H9 (cell line): ENCODE results near the gene CCDC92. TPM values are rescaled to one million over a fixed set of nuclear protein-coding genes. Genes with fewer than 3 reads are reported as not detected.

Source experiments
- DNase-seq: peaks from one replicate; pipeline ENCODE4 v3.0.0-alpha.2; 2017
- H2AFZ ChIP-seq: one replicate; pipeline ENCODE4 v1.6.1; 2013; ENCODE audit warnings: mild to moderate bottlenecking, low read length, control low read depth, moderate library complexity
- H2AK5ac ChIP-seq: 2 replicates; pipeline ENCODE4 v1.6.1; 2013; ENCODE audit warnings: low read length, control low read depth, mixed read lengths; ENCODE audit not compliant: insufficient read length
- H2BK120ac ChIP-seq: one replicate; pipeline ENCODE4 v1.6.1; 2013; ENCODE audit warnings: low read depth, mild to moderate bottlenecking, low read length, control low read depth, inconsistent platforms; ENCODE audit not compliant: poor library complexity, severe bottlenecking
- H2BK12ac ChIP-seq: 2 replicates; pipeline ENCODE4 v1.6.1; 2013; ENCODE audit warnings: low read length, control low read depth, mixed read lengths, low read depth; ENCODE audit not compliant: insufficient read length
- H2BK15ac ChIP-seq: 2 replicates; pipeline ENCODE4 v1.6.1; 2013; ENCODE audit warnings: low read depth, low read length, control low read depth
- H2BK20ac ChIP-seq: one replicate; pipeline ENCODE4 v1.6.1; 2013; ENCODE audit warnings: low read depth, mild to moderate bottlenecking, low read length, control low read depth, inconsistent platforms; ENCODE audit not compliant: poor library complexity, severe bottlenecking
- H2BK5ac ChIP-seq: 2 replicates; pipeline ENCODE4 v1.6.1; 2013; ENCODE audit warnings: low read length, control low read depth, mixed read lengths; ENCODE audit not compliant: insufficient read length
- H3K14ac ChIP-seq: 2 replicates; pipeline ENCODE4 v1.6.1; 2013; ENCODE audit warnings: low read length, control low read depth; ENCODE audit not compliant: insufficient read depth
- H3K18ac ChIP-seq: 2 replicates; pipeline ENCODE4 v1.6.1; 2013; ENCODE audit warnings: low read depth, mild to moderate bottlenecking, mixed read lengths, low read length, control low read depth; ENCODE audit not compliant: insufficient read length
- H3K23ac ChIP-seq: 2 replicates; pipeline ENCODE4 v1.6.1; 2013; ENCODE audit warnings: low read length, control low read depth, mixed read lengths, low read depth; ENCODE audit not compliant: insufficient read length
- H3K23me2 ChIP-seq: 2 replicates; pipeline ENCODE4 v1.6.1; 2013; ENCODE audit warnings: low read depth, mild to moderate bottlenecking, mixed read lengths, low read length, control low read depth; ENCODE audit not compliant: insufficient read length, poor library complexity, severe bottlenecking
- H3K27ac ChIP-seq: 2 replicates; pipeline ENCODE4 v1.5.1; 2013; ENCODE audit warnings: low read length, control low read depth, mixed read lengths, low read depth; ENCODE audit not compliant: insufficient read length
- H3K27me3 ChIP-seq: 2 replicates; pipeline ENCODE4 v1.6.1; 2013; ENCODE audit warnings: low read length, control low read depth, inconsistent platforms; ENCODE audit not compliant: insufficient read depth
- H3K4ac ChIP-seq: 2 replicates; pipeline ENCODE4 v1.6.1; 2013; ENCODE audit warnings: low read depth, mild to moderate bottlenecking, control low read depth, inconsistent platforms, low read length, moderate library complexity
- H3K4me1 ChIP-seq: 2 replicates; pipeline ENCODE4 v1.6.1; 2013; ENCODE audit warnings: low read length, control low read depth, inconsistent platforms; ENCODE audit not compliant: insufficient read depth
- H3K4me2 ChIP-seq: 2 replicates; pipeline ENCODE4 v1.6.1; 2013; ENCODE audit warnings: low read length, control low read depth, mixed read lengths; ENCODE audit not compliant: insufficient read length, insufficient read depth
- H3K56ac ChIP-seq: 2 replicates; pipeline ENCODE4 v1.6.1; 2013; ENCODE audit warnings: low read depth, mild to moderate bottlenecking, mixed read lengths, low read length, control low read depth; ENCODE audit not compliant: insufficient read length
- H3K79me1 ChIP-seq: 2 replicates; pipeline ENCODE4 v1.6.1; 2013; ENCODE audit warnings: low read depth, mild to moderate bottlenecking, moderate library complexity, low read length, control low read depth, inconsistent platforms; ENCODE audit not compliant: insufficient read depth, poor library complexity, severe bottlenecking
- H3K79me2 ChIP-seq: 2 replicates; pipeline ENCODE4 v1.6.1; 2013; ENCODE audit warnings: low read length, control low read depth, inconsistent platforms; ENCODE audit not compliant: insufficient read depth
- H3K9ac ChIP-seq: 2 replicates; pipeline ENCODE4 v1.6.1; 2013; ENCODE audit warnings: low read length, control low read depth, mixed read lengths; ENCODE audit not compliant: insufficient read length; ENCODE audit errors: extremely low read depth
- H3K9me3 ChIP-seq: one replicate; pipeline ENCODE4 v1.6.1; 2013; ENCODE audit warnings: low read depth, low read length, inconsistent platforms; ENCODE audit not compliant: control insufficient read depth
- H3T11ph ChIP-seq: one replicate; pipeline ENCODE4 v1.6.1; 2013; ENCODE audit warnings: mild to moderate bottlenecking, low read length, control low read depth, inconsistent platforms
- H4K20me1 ChIP-seq: one replicate; pipeline ENCODE4 v1.6.1; 2013; ENCODE audit not compliant: control insufficient read depth, insufficient read length, insufficient read depth
- H4K5ac ChIP-seq: 2 replicates; pipeline ENCODE4 v1.6.1; 2013; ENCODE audit warnings: low read depth, mild to moderate bottlenecking, mixed read lengths, low read length, control low read depth; ENCODE audit not compliant: insufficient read length
- H4K8ac ChIP-seq: replicated peaks from 2 replicates; pipeline ENCODE4 v1.6.1; 2013; ENCODE audit warnings: low read length, control low read depth, mixed read lengths, low read depth; ENCODE audit not compliant: insufficient read length
- H4K91ac ChIP-seq: 2 replicates; pipeline ENCODE4 v1.6.1; 2013; ENCODE audit warnings: low read depth, mild to moderate bottlenecking, moderate library complexity, mixed read lengths, low read length, control low read depth; ENCODE audit not compliant: insufficient read length
- H3K27ac Mint-ChIP-seq, 3 experiments: 2 replicates in 2 of 3; 3 replicates in 1 of 3; pipeline ENCODE4 v1.8.0; 2020 to 2021; ENCODE audit warnings: mixed read lengths in 3 of 3, mild to moderate bottlenecking in 1 of 3, moderate library complexity in 1 of 3
- H3K27me3 Mint-ChIP-seq: 2 replicates; pipeline ENCODE4 v1.8.0; 2021; ENCODE audit warnings: low read depth, mild to moderate bottlenecking, moderate library complexity, mixed read lengths
- H3K36me3 Mint-ChIP-seq, 3 experiments: 2 replicates in 2 of 3; 3 replicates in 1 of 3; pipeline ENCODE4 v1.8.0; 2020 to 2021; ENCODE audit warnings: low read depth in 3 of 3, mixed read lengths in 3 of 3; ENCODE audit not compliant: insufficient read depth in 1 of 3
- H3K4me1 Mint-ChIP-seq, 2 experiments: 2 replicates each; pipeline ENCODE4 v1.8.0; 2020; ENCODE audit warnings: mixed read lengths in 2 of 2
- H3K4me3 Mint-ChIP-seq, 2 experiments: 2 replicates in 1 of 2; 3 replicates in 1 of 2; pipeline ENCODE4 v1.8.0; 2020 to 2021; ENCODE audit warnings: mild to moderate bottlenecking in 2 of 2, mixed read lengths in 2 of 2, moderate library complexity in 1 of 2
- H3K9me3 Mint-ChIP-seq, 2 experiments: 2 replicates in 1 of 2; 3 replicates in 1 of 2; pipeline ENCODE4 v1.8.0; 2020; ENCODE audit warnings: mild to moderate bottlenecking in 2 of 2, mixed read lengths in 2 of 2, moderate library complexity in 1 of 2
- CTCF ChIP-seq: fragments of 200-600 bp; sonication (generic); conservative IDR thresholded peaks from 3 replicates; pipeline ENCODE4 v1.8.0; 2021; ENCODE audit warnings: antibody characterized with exemption, mild to moderate bottlenecking
- WGBS: extraction: QIAGEN DNeasy Blood & Tissue Kit; methylation state at CpG from one replicate; pipeline ENCODE4 v1.1.7; 2013; ENCODE audit warnings: missing lambda C conversion rate, low lambda C conversion rate, mixed read lengths; ENCODE audit not compliant: insufficient read length; ENCODE audit errors: extremely low coverage; 5-methylcytosine and 5-hydroxymethylcytosine counted together
- total RNA-seq: library from RNA; stranded (reverse); gene quantifications from 2 replicates; pipeline ENCODE4 v1.2.1, GENCODE V29; 2021

Gene CCDC92
- total RNA-seq, 1 experiment from 2014 or later: 1.3 TPM

- H3K4ac ChIP-seq: no peak overlapping the region
- no peaks in the 10 kb centered on the region for H3K79me2 ChIP-seq
- no peak overlapping the region for H2BK120ac ChIP-seq
- no peak overlapping the region for H4K91ac ChIP-seq
- no peaks in the 10 kb centered on the region for H3K23me2 ChIP-seq
- H2BK20ac ChIP-seq: no peak overlapping the region
- no peak overlapping the region for H3K27ac ChIP-seq
- no peak overlapping the region for H2AFZ ChIP-seq
- Mint-ChIP-seq H3K27ac (no peak overlapping the region), H3K27me3 (peaks cover 96% of the 10 kb centered on the region), H3K36me3 (peaks cover 0 to 1% (median 0%) of the 10 kb centered on the region in 3 experiments; a peak in 1 of 7 replicates), H3K4me1 (no peaks in the 10 kb centered on the region; a peak in 1 of 4 replicates), H3K4me3 (no peak overlapping the region), H3K9me3 (no peaks in the 10 kb centered on the region)
- no peak overlapping the region for H3K18ac ChIP-seq
- no peak overlapping the region for H2AK5ac ChIP-seq
- no CpG with 5 or more reads among the region's 4 CpGs for WGBS
- H3K4me1 ChIP-seq: no peaks in the 10 kb centered on the region
- H2BK15ac ChIP-seq: no peak overlapping the region
- peaks cover 2% of the 10 kb centered on the region; the same call in 1 of the 2 replicates for H3K27me3 ChIP-seq
- H3K14ac ChIP-seq: no peak overlapping the region
- H2BK5ac ChIP-seq: no peak overlapping the region
- H3K9ac ChIP-seq: no peak overlapping the region
- H3K4me2 ChIP-seq: no peak overlapping the region
- TF ChIP-seq CTCF: no peak
- H3K56ac ChIP-seq: no peak overlapping the region
- no peak overlapping the region for H4K5ac ChIP-seq
- no peak overlapping the region for H4K8ac ChIP-seq
- no peak overlapping the region for H3K23ac ChIP-seq
- peak; percentile 12 for DNase-seq
- H3T11ph ChIP-seq: no peak overlapping the region
- H2BK12ac ChIP-seq: no peak overlapping the region
- no peaks in the 10 kb centered on the region for H3K9me3 ChIP-seq
- no peaks in the 10 kb centered on the region for H3K79me1 ChIP-seq
- H4K20me1 ChIP-seq: no peaks in the 10 kb centered on the region
Observed at GRCh38 chr12:123951467-123951866, 21.2 kb downstream of the CCDC92 start.
